ENCODE measurements around the gene ABI3.

ABI3 gene

DNA sequence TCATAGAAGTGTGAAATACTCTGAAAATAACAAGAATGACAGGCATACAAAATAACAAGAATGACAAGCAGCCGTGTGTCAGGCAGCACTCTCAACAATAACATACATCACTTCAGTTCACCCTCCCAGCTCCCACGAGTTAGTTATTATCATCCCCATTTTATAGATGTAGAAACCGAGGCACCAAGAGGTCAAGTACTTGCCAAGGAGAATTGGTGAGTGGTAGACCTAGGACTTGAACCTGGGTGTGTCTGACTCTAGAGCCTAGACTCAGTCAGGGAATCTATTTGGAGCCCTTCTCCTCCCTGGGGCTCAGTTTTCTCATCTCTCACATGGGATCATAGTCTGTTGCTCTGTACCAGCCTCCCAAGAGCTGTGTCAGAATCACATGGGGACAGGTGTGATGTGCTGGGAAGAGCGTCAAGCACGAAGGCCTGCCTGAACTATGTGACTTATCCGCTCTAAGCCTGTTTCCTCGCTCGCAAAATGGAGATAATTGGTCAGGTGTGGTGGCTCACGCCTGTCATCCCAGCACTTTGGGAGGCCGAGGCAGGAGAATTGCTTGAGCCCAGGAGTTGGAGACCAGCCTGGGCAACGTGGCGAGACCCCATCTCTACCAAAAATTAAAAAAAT lies 39.5 kb downstream of the ABI3 start:
- DNase-seq (ENCODE audit: low read depth): no peak
- TF ChIP-seq, protein P1, sequence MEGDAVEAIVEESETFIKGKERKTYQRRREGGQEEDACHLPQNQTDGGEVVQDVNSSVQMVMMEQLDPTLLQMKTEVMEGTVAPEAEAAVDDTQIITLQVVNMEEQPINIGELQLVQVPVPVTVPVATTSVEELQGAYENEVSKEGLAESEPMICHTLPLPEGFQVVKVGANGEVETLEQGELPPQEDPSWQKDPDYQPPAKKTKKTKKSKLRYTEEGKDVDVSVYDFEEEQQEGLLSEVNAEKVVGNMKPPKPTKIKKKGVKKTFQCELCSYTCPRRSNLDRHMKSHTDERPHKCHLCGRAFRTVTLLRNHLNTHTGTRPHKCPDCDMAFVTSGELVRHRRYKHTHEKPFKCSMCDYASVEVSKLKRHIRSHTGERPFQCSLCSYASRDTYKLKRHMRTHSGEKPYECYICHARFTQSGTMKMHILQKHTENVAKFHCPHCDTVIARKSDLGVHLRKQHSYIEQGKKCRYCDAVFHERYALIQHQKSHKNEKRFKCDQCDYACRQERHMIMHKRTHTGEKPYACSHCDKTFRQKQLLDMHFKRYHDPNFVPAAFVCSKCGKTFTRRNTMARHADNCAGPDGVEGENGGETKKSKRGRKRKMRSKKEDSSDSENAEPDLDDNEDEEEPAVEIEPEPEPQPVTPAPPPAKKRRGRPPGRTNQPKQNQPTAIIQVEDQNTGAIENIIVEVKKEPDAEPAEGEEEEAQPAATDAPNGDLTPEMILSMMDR (IDR thresholded peaks at IDR 0.05; ENCODE audit: low read depth, low read length, missing control alignments): no peak
- H3K4me3 ChIP-seq (ENCODE audit: low read depth, low read length): no peak overlapping the region

DNA sequence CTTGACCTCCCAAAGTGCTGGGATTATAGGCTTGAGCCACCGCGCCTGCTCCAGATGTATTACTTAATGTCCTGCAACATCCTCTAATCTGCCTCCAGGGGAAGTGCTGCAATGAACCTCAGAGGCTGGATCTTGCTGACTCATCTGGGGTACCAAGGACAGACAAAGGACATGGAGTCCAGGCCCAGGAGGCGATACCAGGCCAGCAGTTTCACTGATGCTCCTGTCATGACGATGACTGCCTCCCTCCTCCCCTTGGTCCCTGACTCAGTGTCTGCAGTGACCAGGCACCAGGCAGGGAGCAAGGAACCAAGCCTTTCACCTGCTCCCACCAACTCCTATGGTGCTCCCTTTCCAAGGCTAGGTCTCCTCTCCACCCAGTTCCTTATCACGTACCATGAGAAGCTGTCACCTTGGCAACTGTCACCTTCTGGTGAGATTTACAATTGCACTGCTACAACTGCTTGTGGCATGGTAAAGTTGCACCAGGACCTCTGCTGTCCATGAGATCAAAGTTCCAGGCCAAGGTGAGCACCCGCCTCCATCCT lies 41.7 kb downstream of the ABI3 start:
- TF ChIP-seq, protein P1 (IDR thresholded peaks at IDR 0.05; ENCODE audit: low read depth, low read length, missing control alignments): no peak
- no peak overlapping the region for H3K4me3 ChIP-seq (ENCODE audit: low read depth, low read length)
- DNase-seq (ENCODE audit: low read depth): no peak

DNA sequence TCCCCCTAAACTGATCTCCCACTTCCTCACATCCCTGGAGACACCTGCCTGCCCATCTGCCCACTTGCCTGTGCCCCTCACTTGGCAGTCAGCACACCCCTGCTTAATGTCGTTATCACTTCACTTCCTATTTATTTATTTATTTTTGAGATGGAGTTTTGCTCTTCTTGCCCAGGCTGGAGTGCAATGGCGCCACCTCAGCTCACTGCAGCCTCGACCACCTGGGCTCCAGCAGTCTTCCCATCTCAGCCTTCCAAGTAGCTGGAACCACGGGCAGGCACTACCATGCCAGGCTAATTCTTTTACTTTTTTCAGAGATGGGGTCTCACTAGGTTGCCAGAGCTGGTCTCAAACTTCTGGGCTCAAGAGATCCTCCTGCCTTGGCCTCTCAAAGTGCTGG lies 43.6 kb downstream of the ABI3 start:
- no peak for DNase-seq (ENCODE audit: low read depth)
- TF ChIP-seq, protein P1 (IDR thresholded peaks at IDR 0.05; ENCODE audit: low read depth, low read length, missing control alignments): no peak
- no peak overlapping the region for H3K4me3 ChIP-seq (ENCODE audit: low read depth, low read length)

DNA sequence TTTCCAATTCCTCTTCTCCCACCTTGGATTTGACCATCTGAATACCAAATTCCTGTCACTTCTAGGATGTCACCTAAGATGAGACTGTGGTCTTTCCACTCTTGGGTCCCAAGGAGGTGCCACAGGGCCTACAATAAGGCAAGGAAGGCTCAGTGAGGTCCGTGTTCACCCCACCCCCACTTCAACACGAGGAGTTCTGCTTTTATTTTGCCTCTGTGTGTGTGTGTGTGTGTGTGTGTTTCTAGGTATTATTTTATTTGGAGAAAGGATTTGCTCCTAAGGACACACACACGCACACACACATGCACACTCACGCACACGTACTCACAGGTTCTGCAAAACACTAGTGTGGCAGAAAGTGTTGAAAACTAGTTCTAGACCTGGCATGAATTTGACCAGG lies 44.6 kb downstream of the ABI3 start:
- H3K4me3 ChIP-seq (ENCODE audit: low read depth, low read length): no peak overlapping the region
- DNase-seq (ENCODE audit: low read depth): no peak
- TF ChIP-seq, protein P1 (IDR thresholded peaks at IDR 0.05; ENCODE audit: low read depth, low read length, missing control alignments): no peak

DNA sequence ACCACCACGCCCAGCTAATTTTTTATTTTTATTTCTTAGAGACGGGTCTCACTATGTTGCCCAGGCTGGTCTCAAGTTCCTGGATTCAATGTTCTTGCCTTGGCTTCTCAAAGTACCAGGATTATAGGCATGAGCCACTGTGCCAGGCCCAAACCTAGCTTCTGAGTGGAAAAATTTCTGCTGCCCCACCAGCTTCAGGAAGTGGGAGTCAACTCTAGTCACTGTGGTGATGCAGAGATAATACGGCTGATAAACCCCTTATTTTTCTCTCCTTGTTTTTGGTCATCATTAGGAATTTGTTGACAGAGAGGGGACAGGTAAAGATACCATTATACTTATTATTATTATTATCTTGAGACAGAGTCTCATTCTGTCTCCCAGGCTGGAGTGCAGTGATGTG lies 47.9 kb downstream of the ABI3 start:
- H3K4me3 ChIP-seq (ENCODE audit: low read depth, low read length): no peak overlapping the region
- TF ChIP-seq, protein P1 (IDR thresholded peaks at IDR 0.05; ENCODE audit: low read depth, low read length, missing control alignments): no peak
- DNase-seq (ENCODE audit: low read depth): no peak

DNA sequence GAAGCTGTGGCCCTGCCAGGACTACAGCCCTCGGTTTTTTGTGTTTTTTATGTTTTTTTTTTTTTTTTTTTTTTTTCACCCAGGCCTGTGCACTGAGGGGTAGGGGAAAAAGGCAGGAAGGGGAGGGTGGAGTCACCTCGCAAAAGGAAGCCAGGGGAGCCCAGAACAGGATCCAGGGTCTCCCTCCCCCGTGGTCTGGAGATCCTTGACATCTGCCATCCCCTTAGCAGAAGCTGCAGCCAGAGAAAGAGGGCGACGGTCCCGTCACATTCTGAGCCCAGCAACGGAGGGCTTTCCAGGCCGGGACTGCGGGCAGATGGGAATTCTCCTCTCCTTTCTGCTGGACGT lies 49.1 kb downstream of the ABI3 start:
- peak overlapping the region; percentile 39 for H3K4me3 ChIP-seq (ENCODE audit: low read depth, low read length)
- TF ChIP-seq, protein P1 (IDR thresholded peaks at IDR 0.05; ENCODE audit: low read depth, low read length, missing control alignments): no peak
- DNase-seq (ENCODE audit: low read depth): no peak

Measured in GM12864 (cell line).